Activated CD4-positive, alpha-beta T cell treated with anti-CD3 and anti-CD28 coated beads, Interleukin-2, amount 50 U/mL, for 4 hours (primary cell): Measurements from ENCODE around the gene PHTF2.
"Not testable (repeated sequence)": the region's sequence is repeated elsewhere in the genome, so short reads cannot be mapped to it uniquely, and the experiment has no call there.

ENCODE experiments used
- DNase-seq, 2 experiments: peaks; one replicate each; pipeline ENCODE4 v3.0.0-alpha.2; 2020

Gene PHTF2

GRCh38 chr7:77942431-77942830 is 143.9 kb downstream of the PHTF2 start:
- no peak for DNase-seq

GRCh38 chr7:77944183-77945182 is 145.9 kb downstream of the PHTF2 start:
- DNase-seq, result no peak

- DNase-seq, result no peak
Measured at GRCh38 chr7:77950548-77950947, 152.0 kb downstream of the PHTF2 start.

GRCh38 chr7:77954773-77955555 is 156.4 kb downstream of the PHTF2 start:
- no peak for DNase-seq

- DNase-seq, result no peak
Measured at GRCh38 chr7:77958436-77958835, 159.9 kb downstream of the PHTF2 start.

GRCh38 chr7:77959080-77959479 is 160.5 kb downstream of the PHTF2 start:
- DNase-seq, result no peak

GRCh38 chr7:77960336-77960735 is 161.8 kb downstream of the PHTF2 start:
- DNase-seq, result no peak

- DNase-seq, result no peak
Measured at GRCh38 chr7:77967429-77967828, 168.9 kb downstream of the PHTF2 start.

GRCh38 chr7:77971726-77972125 is 173.2 kb downstream of the PHTF2 start:
- no peak for DNase-seq

GRCh38 chr7:77975672-77976480 is 177.3 kb downstream of the PHTF2 start:
- DNase-seq, result no peak

- DNase-seq, result no peak
Measured at GRCh38 chr7:77979219-77979618, 180.6 kb downstream of the PHTF2 start.

GRCh38 chr7:77980087-77980713 is 181.6 kb downstream of the PHTF2 start:
- DNase-seq, result no peak

GRCh38 chr7:77982926-77983550 is 184.5 kb downstream of the PHTF2 start:
- DNase-seq, result no peak

GRCh38 chr7:77983973-77984372 is 185.4 kb downstream of the PHTF2 start:
- no peak for DNase-seq

GRCh38 chr7:77985232-77985973 is 186.8 kb downstream of the PHTF2 start:
- no peak for DNase-seq

GRCh38 chr7:77985974-77986339 is 187.4 kb downstream of the PHTF2 start:
- DNase-seq, result no peak

- DNase-seq, result no peak
Measured at GRCh38 chr7:77989981-77990566, 191.5 kb downstream of the PHTF2 start.

GRCh38 chr7:77991656-77992055 is 193.1 kb downstream of the PHTF2 start:
- no peak for DNase-seq

GRCh38 chr7:77993838-77994237 is 195.3 kb downstream of the PHTF2 start:
- DNase-seq, result no peak

- no peak for DNase-seq
Measured at GRCh38 chr7:77995717-77996116, 197.1 kb downstream of the PHTF2 start.

GRCh38 chr7:77999168-77999567 is 200.6 kb downstream of the PHTF2 start:
- not testable (repeated sequence) for DNase-seq
